Neural progenitor cell (in vitro differentiated cells): ENCODE measurements around the gene TMEM25.

ENCODE experiments used
- EZH2 ChIP-seq: fragments of 200-600 bp; sonication (generic); IDR thresholded peaks from 2 replicates; pipeline ENCODE4 v1.6.1; 2017; ENCODE audit warnings: antibody characterized with exemption, mild to moderate bottlenecking, moderate library complexity
- EZH2phosphoT487 ChIP-seq: fragments of 200-600 bp; sonication (generic); IDR thresholded peaks from 2 replicates; pipeline ENCODE4 v1.6.1; 2017; ENCODE audit warnings: antibody characterized with exemption
- TF ChIP-seq, protein P1 (sequence below): fragments of 200-600 bp; sonication (generic); IDR thresholded peaks from 2 replicates; pipeline ENCODE4 v1.5.1; 2017; ENCODE audit warnings: antibody characterized with exemption, mild to moderate bottlenecking

DNA sequence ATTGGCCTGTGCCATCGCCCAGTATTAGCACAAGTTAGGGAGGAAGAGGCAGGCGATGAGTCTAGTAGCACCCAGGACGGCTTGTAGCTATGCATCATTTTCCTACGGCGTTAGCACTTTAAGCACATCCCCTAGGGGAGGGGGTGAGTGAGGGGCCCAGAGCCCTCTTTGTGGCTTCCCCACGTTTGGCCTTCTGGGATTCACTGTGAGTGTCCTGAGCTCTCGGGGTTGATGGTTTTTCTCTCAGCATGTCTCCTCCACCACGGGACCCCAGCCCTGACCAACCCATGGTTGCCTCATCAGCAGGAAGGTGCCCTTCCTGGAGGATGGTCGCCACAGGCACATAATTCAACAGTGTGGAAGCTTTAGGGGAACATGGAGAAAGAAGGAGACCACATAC is 4.3 kb downstream of the TMEM25 start:
- TF ChIP-seq, protein P1, sequence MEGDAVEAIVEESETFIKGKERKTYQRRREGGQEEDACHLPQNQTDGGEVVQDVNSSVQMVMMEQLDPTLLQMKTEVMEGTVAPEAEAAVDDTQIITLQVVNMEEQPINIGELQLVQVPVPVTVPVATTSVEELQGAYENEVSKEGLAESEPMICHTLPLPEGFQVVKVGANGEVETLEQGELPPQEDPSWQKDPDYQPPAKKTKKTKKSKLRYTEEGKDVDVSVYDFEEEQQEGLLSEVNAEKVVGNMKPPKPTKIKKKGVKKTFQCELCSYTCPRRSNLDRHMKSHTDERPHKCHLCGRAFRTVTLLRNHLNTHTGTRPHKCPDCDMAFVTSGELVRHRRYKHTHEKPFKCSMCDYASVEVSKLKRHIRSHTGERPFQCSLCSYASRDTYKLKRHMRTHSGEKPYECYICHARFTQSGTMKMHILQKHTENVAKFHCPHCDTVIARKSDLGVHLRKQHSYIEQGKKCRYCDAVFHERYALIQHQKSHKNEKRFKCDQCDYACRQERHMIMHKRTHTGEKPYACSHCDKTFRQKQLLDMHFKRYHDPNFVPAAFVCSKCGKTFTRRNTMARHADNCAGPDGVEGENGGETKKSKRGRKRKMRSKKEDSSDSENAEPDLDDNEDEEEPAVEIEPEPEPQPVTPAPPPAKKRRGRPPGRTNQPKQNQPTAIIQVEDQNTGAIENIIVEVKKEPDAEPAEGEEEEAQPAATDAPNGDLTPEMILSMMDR: no peak
- no peak for TF ChIP-seq EZH2
- TF ChIP-seq EZH2phosphoT487: no peak
